GM12878 (cell line): ENCODE data around the gene STAT5A. TPM values are rescaled to one million over a fixed set of nuclear protein-coding genes. Genes with fewer than 3 reads are reported as not detected.

Experiments
- ATAC-seq: fragments of 200-7000 bp; cut with Tn5 transposase; 3 replicates; pipeline ENCODE4 v1.9.1; 2020; ENCODE audit warnings: mild to moderate bottlenecking, moderate library complexity
- BruUV-seq: library from RNA; stranded (reverse); fragments of 400-500 nt; replicated peaks from 2 replicates; lab custom pipeline; 2021; lab: Mats Ljungman, UMichigan
- CTCF ChIA-PET: fragments of 300-600 bp; sonication (Branson Sonifier 250); formaldehyde crosslinking; extraction: SDS; loops from one replicate; lab custom pipeline; 2021; ENCODE audit warnings: inconsistent platforms; lab: Yijun Ruan, JAX
- POLR2A ChIA-PET: fragments of 350-600 bp; formaldehyde crosslinking; extraction: SDS; loops from one replicate; lab custom pipeline; 2021; ENCODE audit warnings: inconsistent platforms; lab: Charles Lee
- RAD21 ChIA-PET: fragments of 300-600 bp; sonication (Branson Sonifier 250); formaldehyde crosslinking; loops from one replicate; lab custom pipeline; 2023; ENCODE audit warnings: antibody characterized with exemption; ENCODE audit not compliant: unreplicated experiment; lab: Charles Lee
- SMC1A ChIA-PET: fragments of 300-600 bp; sonication (Branson Sonifier 250); formaldehyde crosslinking; loops from one replicate; lab custom pipeline; 2023; ENCODE audit not compliant: unreplicated experiment, uncharacterized antibody; lab: Charles Lee
- DNase-seq: peaks from one replicate; pipeline ENCODE4 v3.0.0-alpha.2; 2011; ENCODE audit warnings: low read depth, low spot score
- FAIRE-seq: peaks from 3 replicates; lab custom pipeline; 2011; peaks lifted over from hg19 to GRCh38; lab: Jason Lieb, UNC
- H2AFZ ChIP-seq: 2 replicates; pipeline ENCODE4 v1.6.0; 2011; ENCODE audit warnings: low read depth, low read length, control low read depth; ENCODE audit not compliant: control insufficient read depth
- H3K27ac ChIP-seq: 2 replicates; pipeline ENCODE4 v1.5.1; 2011; ENCODE audit warnings: control low read depth; ENCODE audit not compliant: control insufficient read depth, insufficient read depth
- H3K27me3 ChIP-seq, 2 experiments: replicated peaks in 1 of 2; 2 replicates each; pipeline versions ENCODE4 v1.6.0 to v1.6.1; 2011; ENCODE audit warnings: low read length in 1 of 2; ENCODE audit not compliant: control insufficient read depth in 2 of 2, insufficient read depth in 2 of 2
- H3K36me3 ChIP-seq, 2 experiments: 2 replicates each; pipeline ENCODE4 v1.5.1; 2011; ENCODE audit warnings: low read length in 1 of 2; ENCODE audit not compliant: control insufficient read depth in 2 of 2, insufficient read depth in 2 of 2
- H3K4me1 ChIP-seq: 2 replicates; pipeline ENCODE4 v1.6.1; 2011; ENCODE audit warnings: mild to moderate bottlenecking, low read length, moderate library complexity, mixed read lengths; ENCODE audit not compliant: control insufficient read depth, insufficient read depth
- H3K4me2 ChIP-seq: 2 replicates; pipeline ENCODE4 v1.6.0; 2011; ENCODE audit warnings: control low read depth; ENCODE audit not compliant: control insufficient read depth, insufficient read depth
- H3K4me3 ChIP-seq: fragments of 200-600 bp; sonication (generic); 2 replicates; pipeline ENCODE4 v1.5.1; 2016
- H3K79me2 ChIP-seq: 2 replicates; pipeline ENCODE4 v1.6.0; 2011; ENCODE audit warnings: low read length; ENCODE audit not compliant: control insufficient read depth, insufficient read depth
- H3K9ac ChIP-seq: 2 replicates; pipeline ENCODE4 v1.8.0; 2011; ENCODE audit warnings: low read length, control low read depth, mixed read lengths; ENCODE audit not compliant: control insufficient read depth, insufficient read depth
- H3K9me3 ChIP-seq: replicated peaks from 3 replicates; pipeline ENCODE4 v1.5.1; 2011; ENCODE audit warnings: mild to moderate bottlenecking, low read length; ENCODE audit not compliant: control insufficient read depth, insufficient read depth
- H4K20me1 ChIP-seq: 2 replicates; pipeline ENCODE4 v1.6.0; 2011; ENCODE audit not compliant: control insufficient read depth, insufficient read depth
- ASH2L ChIP-seq: fragments of 300-600, 200-600 bp; sonication (generic); IDR thresholded peaks from 2 replicates; pipeline ENCODE4 v1.6.1; 2017; ENCODE audit warnings: low read depth, mild to moderate bottlenecking, borderline replicate concordance
- BCL3 ChIP-seq: IDR thresholded peaks from 2 replicates; pipeline ENCODE4 v1.6.1; 2011; ENCODE audit warnings: borderline replicate concordance, low read depth, mild to moderate bottlenecking, moderate library complexity, low read length; ENCODE audit not compliant: insufficient read depth, poor library complexity, severe bottlenecking
- CEBPZ ChIP-seq: fragments of 150-350 bp; IDR thresholded peaks from 2 replicates; pipeline ENCODE4 v1.6.1; 2016; ENCODE audit warnings: low read depth, low read length
- CHD4 ChIP-seq: fragments of 200-600 bp; sonication (generic); IDR thresholded peaks from 2 replicates; pipeline ENCODE4 v1.6.1; 2016; ENCODE audit warnings: mild to moderate bottlenecking
- EED ChIP-seq: sonication (generic); IDR thresholded peaks from 2 replicates; pipeline ENCODE4 v1.6.1; 2016; ENCODE audit warnings: antibody characterized with exemption, low read depth
- ELK1 ChIP-seq: IDR thresholded peaks from 2 replicates; pipeline ENCODE4 v1.6.1; 2012; ENCODE audit warnings: low read depth, low read length, improper control_type of control experiment
- EP300 ChIP-seq, 2 experiments: fragments of 150-350 bp in 1 of 2; IDR thresholded peaks; 2 replicates each; pipeline ENCODE4 v1.6.1; 2011 to 2012; ENCODE audit warnings: low read depth in 2 of 2, low read length in 2 of 2, borderline replicate concordance in 1 of 2, improper control_type of control experiment in 1 of 2, inconsistent platforms in 1 of 2; ENCODE audit not compliant: control insufficient read depth in 1 of 2
- MXI1 ChIP-seq: fragments of 150-350 bp; IDR thresholded peaks from 2 replicates; pipeline ENCODE4 v1.6.1; 2011; ENCODE audit warnings: low read depth, mild to moderate bottlenecking, inconsistent platforms, low read length, improper control_type of control experiment
- MYC ChIP-seq: IDR thresholded peaks from 2 replicates; pipeline ENCODE4 v1.6.1; 2011; ENCODE audit warnings: mild to moderate bottlenecking, low read length, moderate library complexity, inconsistent platforms; ENCODE audit not compliant: insufficient read depth, insufficient replicate concordance, insufficient read length, severe bottlenecking
- NR2C1 ChIP-seq: fragments of 450-650 bp; IDR thresholded peaks from 2 replicates; pipeline ENCODE4 v1.6.1; 2017; ENCODE audit warnings: antibody characterized with exemption, mild to moderate bottlenecking, moderate library complexity
- RBBP5 ChIP-seq: fragments of 200-600 bp; sonication (generic); conservative IDR thresholded peaks from 2 replicates; pipeline ENCODE4 v1.6.1; 2016
- RFX5 ChIP-seq: IDR thresholded peaks from 2 replicates; pipeline ENCODE4 v1.6.1; 2011; ENCODE audit warnings: low read depth, low read length, improper control_type of control experiment
- SMAD5 ChIP-seq: IDR thresholded peaks from 2 replicates; pipeline ENCODE4 v1.6.1; 2016; ENCODE audit warnings: antibody characterized with exemption, low read depth
- TAF1 ChIP-seq: IDR thresholded peaks from 2 replicates; pipeline ENCODE4 v1.6.1; 2011; ENCODE audit warnings: mild to moderate bottlenecking, low read depth, low read length, borderline replicate concordance
- TARDBP ChIP-seq: IDR thresholded peaks from 2 replicates; pipeline ENCODE4 v1.6.1; 2016; ENCODE audit warnings: borderline replicate concordance
- TCF12 ChIP-seq: IDR thresholded peaks from 2 replicates; pipeline ENCODE4 v1.6.1; 2011; ENCODE audit warnings: low read depth, mild to moderate bottlenecking, low read length
- USF1 ChIP-seq: IDR thresholded peaks from 2 replicates; pipeline ENCODE4 v1.6.1; 2011; ENCODE audit warnings: borderline replicate concordance, low read depth, mild to moderate bottlenecking, moderate library complexity, mixed read lengths, low read length; ENCODE audit not compliant: insufficient read depth; ENCODE audit errors: extremely low read length
- YY1 ChIP-seq: IDR thresholded peaks from 2 replicates; pipeline ENCODE4 v1.6.1; 2011; ENCODE audit warnings: low read depth, mild to moderate bottlenecking, low read length
- WGBS: methylation state at CpG from one replicate; pipeline ENCODE4 v1.1.6; 2016; ENCODE audit warnings: low lambda C conversion rate; ENCODE audit not compliant: insufficient replicate concordance, insufficient coverage; ENCODE audit errors: missing lambda C conversion rate; 5-methylcytosine and 5-hydroxymethylcytosine counted together
- in situ Hi-C: fragments of 300-500 bp; cut with MboI; formaldehyde crosslinking; loops from 9 replicates; pipeline ENCODE4 v1.14.3; 2018; ENCODE audit warnings: mixed read lengths
- intact Hi-C: fragments of 100-400 bp; cut with micrococcal nuclease; formaldehyde crosslinking; loops from one replicate; pipeline ENCODE4 v1.14.2; 2022; ENCODE audit not compliant: unreplicated experiment
- polyA plus RNA-seq, 11 experiments: library from polyadenylated mRNA; depleted of rRNA in 4 of 11; unstranded in 6 of 11; stranded (reverse) in 5 of 11; fragments of >200 nt; fragmentation: Nextera tagmentation in 4 of 11; fragmentation: Illumina TruSeq in 1 of 11; extraction: Ambion mirVana in 4 of 11; extraction: Trizol in 1 of 11; gene quantifications; 1 replicate in 1 of 11; 2 replicates in 10 of 11; pipeline versions ENCODE4 v1.2.1 to v1.2.3, GENCODE V29; 2011 to 2016; ENCODE audit warnings: inconsistent platforms in 2 of 11, missing spikeins in 2 of 11, low read depth in 1 of 11
- total RNA-seq, 4 experiments: library from RNA; depleted of rRNA in 3 of 4; stranded (reverse); fragments of >200 nt in 3 of 4; fragmentation: Illumina TruSeq in 1 of 4; extraction: Trizol in 1 of 4; gene quantifications; 2 replicates each; pipeline versions ENCODE4 v1.2.1 to v1.2.3, GENCODE V29; 2013 to 2021

STAT5A gene
- total and polyA plus RNA-seq, 10 of the 15 experiments (the other 5 are each of a cell fraction or from before 2014, with no cell fraction given), result 14.8 to 86.4 (median 41.5) TPM

- Histone ChIP-seq H3K9me3 (no peaks in the 10 kb centered on the region), H4K20me1 (no peaks in the 10 kb centered on the region), H3K27me3 (no peaks in the 10 kb centered on the region), H3K27ac (no peak overlapping the region), H3K4me1 (peaks cover 42% of the 10 kb centered on the region), H3K4me2 (no peak overlapping the region), H2AFZ (no peak overlapping the region), H3K36me3 (peaks cover 14 to 19% of the 10 kb centered on the region in 2 experiments; a peak in 3 of 4 replicates), H3K4me3 (no peak overlapping the region), H3K9ac (no peak overlapping the region), H3K79me2 (no peaks in the 10 kb centered on the region)
- POLR2A ChIA-PET, result interaction anchor here (0.6 kb wide), 1 partner anchor 623 kb away, joined by 4 read pairs; no protein-coding TSS in a partner anchor
- SMC1A ChIA-PET, result interaction anchor here (0.8 to 23.8 kb wide), 2 partner anchors 88 to 89 kb away, joined by 3 to 528 read pairs; partner anchors contain the start of gene STAT3
- DNase-seq (no peak), FAIRE-seq (no peak), ATAC-seq (no peak)
- in situ Hi-C loops, result no loop called here
- 66% methylated on average over 9 of the region's 9 CpGs for WGBS
- no peak for TF ChIP-seq YY1
- no peak for TF ChIP-seq EP300 (IDR thresholded peaks at IDR 0.05; ENCODE audit: borderline replicate concordance in 1 of 2, control insufficient read depth in 1 of 2, low read depth in 2 of 2, low read length in 2 of 2)
- no peak for TF ChIP-seq ASH2L
- TF ChIP-seq EED, result no peak
- no peak for TF ChIP-seq TCF12
- no peak for TF ChIP-seq MXI1
- no peak for TF ChIP-seq NR2C1
- TF ChIP-seq RFX5, result no peak
- TF ChIP-seq BCL3, result no peak
- TF ChIP-seq RBBP5, result no peak
- TF ChIP-seq USF1, result no peak
- no peak for TF ChIP-seq CHD4
- TF ChIP-seq ELK1, result no peak
- TF ChIP-seq TAF1, result no peak
- no peak for TF ChIP-seq CEBPZ
- TF ChIP-seq SMAD5, result no peak
- TF ChIP-seq TARDBP, result no peak
- no peak for TF ChIP-seq MYC
- RAD21 ChIA-PET, result interaction anchor here (2.2 to 21.1 kb wide), 2 partner anchors 89 to 92 kb away, joined by 5 to 373 read pairs; no protein-coding TSS in a partner anchor
- CTCF ChIA-PET, result interaction anchor here (0.9 to 22.1 kb wide), 7 partner anchors 12 to 158 kb away, joined by 3 to 732 read pairs (median 11); no protein-coding TSS in a partner anchor
- intact Hi-C loops, result no loop called here
- no TSS peak for BruUV-seq
Measured at GRCh38 chr17:42310787-42311215, 22.5 kb downstream of the STAT5A start.
